ENCODE results near the gene BCAS4. TPM values are rescaled to one million over a fixed set of nuclear protein-coding genes. Genes with fewer than 3 reads are reported as not detected.

Gene BCAS4
- total and polyA plus RNA-seq, 3 donors from 2014 or later, result 5.8 to 10.8 (median 7.6) TPM

DNA sequence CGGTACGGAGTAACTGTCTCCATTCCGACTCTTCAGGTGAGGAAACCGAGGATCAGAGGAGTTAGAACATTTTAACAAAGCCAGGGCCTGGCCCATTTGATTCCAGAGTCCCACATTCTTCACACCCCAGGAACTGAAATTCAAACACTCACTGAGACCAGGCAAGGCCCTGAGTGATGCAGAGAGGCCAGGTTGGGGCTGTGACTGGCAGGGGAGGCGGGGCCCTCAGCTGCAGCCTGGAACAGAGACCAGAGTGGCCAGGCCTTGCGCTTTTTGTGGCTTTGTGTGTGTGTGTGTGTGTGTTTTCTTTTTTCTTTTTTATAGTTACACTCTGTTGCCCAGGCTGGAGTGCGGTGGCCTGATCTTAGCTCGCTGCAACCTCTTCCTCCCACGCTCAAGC, 57.2 kb downstream of the BCAS4 start:
- no peaks in the 10 kb centered on the region for H3K9me3 ChIP-seq
- H3K27ac ChIP-seq, result no peak overlapping the region
- no peak for DNase-seq
- TF ChIP-seq POLR2A (IDR thresholded peaks at IDR 0.05), result no peak
- TF ChIP-seq, protein P1, sequence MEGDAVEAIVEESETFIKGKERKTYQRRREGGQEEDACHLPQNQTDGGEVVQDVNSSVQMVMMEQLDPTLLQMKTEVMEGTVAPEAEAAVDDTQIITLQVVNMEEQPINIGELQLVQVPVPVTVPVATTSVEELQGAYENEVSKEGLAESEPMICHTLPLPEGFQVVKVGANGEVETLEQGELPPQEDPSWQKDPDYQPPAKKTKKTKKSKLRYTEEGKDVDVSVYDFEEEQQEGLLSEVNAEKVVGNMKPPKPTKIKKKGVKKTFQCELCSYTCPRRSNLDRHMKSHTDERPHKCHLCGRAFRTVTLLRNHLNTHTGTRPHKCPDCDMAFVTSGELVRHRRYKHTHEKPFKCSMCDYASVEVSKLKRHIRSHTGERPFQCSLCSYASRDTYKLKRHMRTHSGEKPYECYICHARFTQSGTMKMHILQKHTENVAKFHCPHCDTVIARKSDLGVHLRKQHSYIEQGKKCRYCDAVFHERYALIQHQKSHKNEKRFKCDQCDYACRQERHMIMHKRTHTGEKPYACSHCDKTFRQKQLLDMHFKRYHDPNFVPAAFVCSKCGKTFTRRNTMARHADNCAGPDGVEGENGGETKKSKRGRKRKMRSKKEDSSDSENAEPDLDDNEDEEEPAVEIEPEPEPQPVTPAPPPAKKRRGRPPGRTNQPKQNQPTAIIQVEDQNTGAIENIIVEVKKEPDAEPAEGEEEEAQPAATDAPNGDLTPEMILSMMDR (IDR thresholded peaks at IDR 0.05), result no peak
- intact Hi-C loops (cut with DNase I; ENCODE audit: low total_unique reads), result no loop called here
- H3K4me1 ChIP-seq, result peaks cover 34% of the 10 kb centered on the region
- H3K27me3 ChIP-seq, result no peaks in the 10 kb centered on the region
- WGBS, 2 donors, result 85 to 96% methylated on average over 9 of the region's 9 CpGs
- no peak overlapping the region for H3K4me3 ChIP-seq
- H3K36me3 ChIP-seq (ENCODE audit: low read depth, missing control alignments), result no peaks in the 10 kb centered on the region

GRCh38 chr20:50854506-50855249, 59.8 kb downstream of the BCAS4 start:
- no peaks in the 10 kb centered on the region for H3K36me3 ChIP-seq (ENCODE audit: low read depth, missing control alignments)
- no peaks in the 10 kb centered on the region for H3K9me3 ChIP-seq
- peaks cover 15% of the 10 kb centered on the region for H3K4me1 ChIP-seq
- intact Hi-C loops (cut with DNase I; ENCODE audit: low total_unique reads), result no loop called here
- DNase-seq, result no peak
- TF ChIP-seq, protein P1 (IDR thresholded peaks at IDR 0.05), result no peak
- no peak for TF ChIP-seq POLR2A (IDR thresholded peaks at IDR 0.05)
- H3K27ac ChIP-seq, result no peak overlapping the region
- H3K4me3 ChIP-seq, result no peak overlapping the region
- WGBS, 2 donors, result 89 to 90% methylated on average over 8 to 18 of the region's 18 CpGs
- H3K27me3 ChIP-seq, result no peaks in the 10 kb centered on the region

GRCh38 chr20:50855498-50856474, 60.9 kb downstream of the BCAS4 start:
- intact Hi-C loops (cut with DNase I; ENCODE audit: low total_unique reads), result no loop called here
- no peak overlapping the region for H3K27ac ChIP-seq
- WGBS, 2 donors, result 60 to 73% methylated on average over 21 to 23 of the region's 23 CpGs
- no peak overlapping the region for H3K4me3 ChIP-seq
- H3K9me3 ChIP-seq, result no peaks in the 10 kb centered on the region
- H3K36me3 ChIP-seq (ENCODE audit: low read depth, missing control alignments), result no peaks in the 10 kb centered on the region
- H3K4me1 ChIP-seq, result peaks cover 15% of the 10 kb centered on the region
- DNase-seq, result no peak
- H3K27me3 ChIP-seq, result no peaks in the 10 kb centered on the region
- no peak for TF ChIP-seq POLR2A (IDR thresholded peaks at IDR 0.05)
- TF ChIP-seq, protein P1 (IDR thresholded peaks at IDR 0.05), result no peak

- DNase-seq, result no peak
- WGBS, 2 donors, result 76% methylated on average over 4 to 5 of the region's 5 CpGs
- Histone ChIP-seq H3K9me3 (no peaks in the 10 kb centered on the region), H3K27ac (no peak overlapping the region), H3K4me3 (no peak overlapping the region), H3K4me1 (peaks cover 12% of the 10 kb centered on the region), H3K27me3 (no peaks in the 10 kb centered on the region), H3K36me3 (ENCODE audit: low read depth, missing control alignments) (no peaks in the 10 kb centered on the region)
- intact Hi-C loops (cut with DNase I; ENCODE audit: low total_unique reads), result no loop called here
- TF ChIP-seq, protein P1 (IDR thresholded peaks at IDR 0.05), result no peak
- no peak for TF ChIP-seq POLR2A (IDR thresholded peaks at IDR 0.05)
These were observed 61.7 kb downstream of the BCAS4 start for GRCh38 chr20:50856475-50857041.
